IMR-90 (cell line): Measurements from ENCODE around the gene IL21R. TPM values are rescaled to one million over a fixed set of nuclear protein-coding genes. Genes with fewer than 3 reads are reported as not detected.

Experiments used
- ATAC-seq: fragments of 200-7000 bp; cut with Tn5 transposase; 2 replicates; pipeline ENCODE4 v1.9.1; 2020; ENCODE audit warnings: low read depth, mild to moderate bottlenecking, moderate library complexity
- BruUV-seq: library from RNA; stranded (reverse); fragments of 400-500 nt; replicated peaks from 2 replicates; lab custom pipeline; 2021; lab: Mats Ljungman, UMichigan
- CTCF ChIA-PET: fragments of 300-600 bp; formaldehyde crosslinking; extraction: SDS; loops from one replicate; lab custom pipeline; 2021; ENCODE audit warnings: antibody characterized with exemption; lab: Yijun Ruan, JAX
- POLR2A ChIA-PET: fragments of 300-600 bp; sonication (Branson Sonifier 250); formaldehyde crosslinking; loops from one replicate; lab custom pipeline; 2022; ENCODE audit warnings: antibody characterized with exemption; ENCODE audit not compliant: unreplicated experiment; lab: Charles Lee
- DNase-seq: peaks from one replicate; pipeline ENCODE4 v3.0.0; 2013
- H2AFZ ChIP-seq: replicated peaks from 2 replicates; pipeline ENCODE3; 2013; ENCODE audit warnings: low read length, mild to moderate bottlenecking; ENCODE audit not compliant: poor library complexity
- H2AK5ac ChIP-seq: 2 replicates; pipeline ENCODE4 v1.6.1; 2013; ENCODE audit warnings: low read depth, low read length, inconsistent platforms
- H2AK9ac ChIP-seq: replicated peaks from 2 replicates; pipeline ENCODE3; 2013; ENCODE audit warnings: mild to moderate bottlenecking, low read depth, low read length, moderate library complexity; ENCODE audit not compliant: poor library complexity
- H2BK120ac ChIP-seq: 2 replicates; pipeline ENCODE4 v1.6.1; 2013; ENCODE audit warnings: low read depth, low read length, inconsistent platforms
- H2BK15ac ChIP-seq: 3 replicates; pipeline ENCODE4 v1.6.1; 2013; ENCODE audit warnings: low read depth, low read length, inconsistent platforms
- H2BK20ac ChIP-seq: 2 replicates; pipeline ENCODE4 v1.6.1; 2013; ENCODE audit warnings: low read depth, mild to moderate bottlenecking, inconsistent platforms, low read length, moderate library complexity
- H2BK5ac ChIP-seq: 2 replicates; pipeline ENCODE4 v1.6.1; 2013; ENCODE audit warnings: mild to moderate bottlenecking, low read depth, low read length, inconsistent platforms; ENCODE audit not compliant: poor library complexity, severe bottlenecking
- H3K14ac ChIP-seq: replicated peaks from 2 replicates; pipeline ENCODE4 v1.6.1; 2013; ENCODE audit warnings: low read depth, low read length, inconsistent platforms
- H3K18ac ChIP-seq: 2 replicates; pipeline ENCODE4 v1.6.1; 2013; ENCODE audit warnings: low read depth, low read length, control low read depth
- H3K23ac ChIP-seq: 2 replicates; pipeline ENCODE4 v1.6.1; 2013; ENCODE audit warnings: low read depth, low read length, inconsistent platforms
- H3K27ac ChIP-seq: 2 replicates; pipeline ENCODE4 v1.5.1; 2013; ENCODE audit warnings: mild to moderate bottlenecking, control low read depth, low read length; ENCODE audit not compliant: insufficient read depth
- H3K27me3 ChIP-seq: 2 replicates; pipeline ENCODE4 v1.6.1; 2013; ENCODE audit warnings: low read length; ENCODE audit not compliant: control insufficient read depth, insufficient read depth
- H3K36me3 ChIP-seq: 2 replicates; pipeline ENCODE4 v1.6.1; 2013; ENCODE audit warnings: low read length, mixed read lengths; ENCODE audit not compliant: control insufficient read depth, insufficient read depth
- H3K4ac ChIP-seq: 2 replicates; pipeline ENCODE4 v1.6.1; 2013; ENCODE audit warnings: low read depth, low read length, inconsistent platforms
- H3K4me1 ChIP-seq: 2 replicates; pipeline ENCODE4 v1.6.1; 2013; ENCODE audit warnings: low read length, mixed read lengths; ENCODE audit not compliant: control insufficient read depth, insufficient read depth
- H3K4me2 ChIP-seq: 2 replicates; pipeline ENCODE4 v1.6.1; 2013; ENCODE audit warnings: low read depth, mild to moderate bottlenecking, control low read depth, low read length, moderate library complexity
- H3K4me3 ChIP-seq: 2 replicates; pipeline ENCODE4 v1.5.1; 2013; ENCODE audit warnings: low read depth, mild to moderate bottlenecking, control low read depth, low read length, moderate library complexity; ENCODE audit not compliant: insufficient read depth
- H3K56ac ChIP-seq: 2 replicates; pipeline ENCODE4 v1.6.1; 2013; ENCODE audit warnings: low read length, inconsistent platforms; ENCODE audit not compliant: insufficient read depth; ENCODE audit errors: extremely low read depth
- H3K79me1 ChIP-seq, 2 experiments: 2 replicates each; pipeline ENCODE4 v1.6.1; 2013; ENCODE audit warnings: low read length in 2 of 2, inconsistent platforms in 1 of 2, low read depth in 1 of 2
- H3K9ac ChIP-seq: 2 replicates; pipeline ENCODE4 v1.6.1; 2013; ENCODE audit warnings: low read depth, low read length, control low read depth
- H3K9me1 ChIP-seq: 2 replicates; pipeline ENCODE4 v1.6.1; 2013; ENCODE audit warnings: low read length, inconsistent platforms; ENCODE audit not compliant: insufficient read depth
- H3K9me3 ChIP-seq: 2 replicates; pipeline ENCODE4 v1.6.1; 2013; ENCODE audit warnings: low read length; ENCODE audit not compliant: control insufficient read depth, insufficient read depth
- H4K20me1 ChIP-seq: 2 replicates; pipeline ENCODE4 v1.6.1; 2013; ENCODE audit warnings: low read length, inconsistent platforms; ENCODE audit not compliant: insufficient read depth
- H4K5ac ChIP-seq: 2 replicates; pipeline ENCODE4 v1.6.1; 2013; ENCODE audit warnings: mild to moderate bottlenecking, low read depth, low read length, control low read depth
- H4K8ac ChIP-seq, 2 experiments: 2 replicates each; pipeline ENCODE4 v1.6.1; 2013; ENCODE audit warnings: low read depth in 2 of 2, low read length in 2 of 2, control low read depth in 1 of 2, inconsistent platforms in 1 of 2
- H4K91ac ChIP-seq: 2 replicates; pipeline ENCODE4 v1.6.1; 2013; ENCODE audit warnings: low read depth, low read length, inconsistent platforms; ENCODE audit not compliant: insufficient read depth
- CEBPB ChIP-seq: IDR thresholded peaks from 2 replicates; pipeline ENCODE4 v1.6.1; 2012; ENCODE audit warnings: low read depth, low read length, improper control_type of control experiment
- CHD1 ChIP-seq: IDR thresholded peaks from 2 replicates; pipeline ENCODE4 v1.6.1; 2012; ENCODE audit warnings: low read depth, low read length, improper control_type of control experiment
- ELK1 ChIP-seq: fragments of 150-350 bp; IDR thresholded peaks from 2 replicates; pipeline ENCODE4 v1.6.1; 2016; ENCODE audit warnings: low read depth, mild to moderate bottlenecking, low read length, moderate library complexity, borderline replicate concordance
- FOS ChIP-seq: fragments of 150-350 bp; IDR thresholded peaks from 2 replicates; pipeline ENCODE4 v1.6.1; 2016; ENCODE audit warnings: low read depth, low read length
- MAFK ChIP-seq: IDR thresholded peaks from 2 replicates; pipeline ENCODE4 v1.6.1; 2012; ENCODE audit warnings: low read depth, low read length, improper control_type of control experiment
- MAZ ChIP-seq: IDR thresholded peaks from 2 replicates; pipeline ENCODE4 v1.6.1; 2012; ENCODE audit warnings: low read depth, mild to moderate bottlenecking, low read length, improper control_type of control experiment, moderate library complexity, borderline replicate concordance
- MXI1 ChIP-seq: IDR thresholded peaks from 2 replicates; pipeline ENCODE4 v1.6.1; 2012; ENCODE audit warnings: low read depth, mild to moderate bottlenecking, low read length, moderate library complexity, borderline replicate concordance
- NFE2L2 ChIP-seq: fragments of 150-350 bp; IDR thresholded peaks from 2 replicates; pipeline ENCODE4 v1.6.1; 2016; ENCODE audit warnings: low read depth, mild to moderate bottlenecking, low read length
- POLR2A ChIP-seq: IDR thresholded peaks from 2 replicates; pipeline ENCODE4 v1.6.1; 2012; ENCODE audit warnings: mild to moderate bottlenecking, low read depth, low read length
- RAD21 ChIP-seq: IDR thresholded peaks from 2 replicates; pipeline ENCODE4 v1.6.1; 2012; ENCODE audit warnings: low read length, improper control_type of control experiment
- RCOR1 ChIP-seq: IDR thresholded peaks from 2 replicates; pipeline ENCODE4 v1.6.1; 2012; ENCODE audit warnings: mild to moderate bottlenecking, low read length, improper control_type of control experiment; ENCODE audit not compliant: insufficient replicate concordance
- RFX5 ChIP-seq: IDR thresholded peaks from 2 replicates; pipeline ENCODE4 v1.8.0; 2012; ENCODE audit warnings: low read depth, mild to moderate bottlenecking, low read length, moderate library complexity
- SMC3 ChIP-seq: fragments of 150-350 bp; IDR thresholded peaks from 2 replicates; pipeline ENCODE4 v1.6.1; 2016; ENCODE audit warnings: low read depth, mild to moderate bottlenecking, antibody characterized with exemption, low read length, moderate library complexity
- USF2 ChIP-seq: fragments of 150-350 bp; IDR thresholded peaks from 2 replicates; pipeline ENCODE4 v1.6.1; 2017; ENCODE audit warnings: mild to moderate bottlenecking, antibody characterized with exemption, low read length, low read depth
- WGBS, 2 experiments: methylation state at CpG; one replicate each; pipeline versions ENCODE4 v1.1.5 to v1.1.7; 2013; ENCODE audit warnings: missing lambda C conversion rate in 2 of 2; ENCODE audit not compliant: insufficient read length in 1 of 2; ENCODE audit errors: extremely low coverage in 2 of 2; 5-methylcytosine and 5-hydroxymethylcytosine counted together
- dilution Hi-C: fragments of 300-500 bp; cut with HindIII; formaldehyde crosslinking; loops from one replicate; pipeline ENCODE4 v1.14.3; 2018; ENCODE audit warnings: low sequenced_read_pairs; ENCODE audit not compliant: unreplicated experiment
- in situ Hi-C: fragments of 300-500 bp; cut with MboI; formaldehyde crosslinking; loops from 3 replicates; pipeline ENCODE4 v1.14.3; 2019; ENCODE audit warnings: low sequenced_read_pairs, inconsistent platforms, mixed read lengths
- intact Hi-C: fragments of 100-400 bp; cut with micrococcal nuclease; formaldehyde crosslinking; loops from 2 replicates; pipeline ENCODE4 v1.10.0; 2022
- polyA plus RNA-seq, 3 experiments: library from polyadenylated mRNA; depleted of rRNA; stranded (reverse); fragments of >200 nt; gene quantifications; 2 replicates each; pipeline ENCODE4 v1.2.3, GENCODE V29; 2012; ENCODE audit warnings: low replicate concordance in 1 of 3
- total RNA-seq: library from RNA; depleted of rRNA; stranded (reverse); fragments of >200 nt; gene quantifications from 2 replicates; pipeline ENCODE4 v1.2.3, GENCODE V29; 2012
- TF ChIP-seq, protein P1 (sequence below): conservative IDR thresholded peaks from 2 replicates; pipeline ENCODE4 v1.5.1; 2012; ENCODE audit warnings: mild to moderate bottlenecking, low read depth, low read length, improper control_type of control experiment

The IL21R gene
- total and polyA plus RNA-seq, 2 of the 4 experiments (the other 2 are of a cell fraction) = 0.72 to 0.97 TPM

DNA sequence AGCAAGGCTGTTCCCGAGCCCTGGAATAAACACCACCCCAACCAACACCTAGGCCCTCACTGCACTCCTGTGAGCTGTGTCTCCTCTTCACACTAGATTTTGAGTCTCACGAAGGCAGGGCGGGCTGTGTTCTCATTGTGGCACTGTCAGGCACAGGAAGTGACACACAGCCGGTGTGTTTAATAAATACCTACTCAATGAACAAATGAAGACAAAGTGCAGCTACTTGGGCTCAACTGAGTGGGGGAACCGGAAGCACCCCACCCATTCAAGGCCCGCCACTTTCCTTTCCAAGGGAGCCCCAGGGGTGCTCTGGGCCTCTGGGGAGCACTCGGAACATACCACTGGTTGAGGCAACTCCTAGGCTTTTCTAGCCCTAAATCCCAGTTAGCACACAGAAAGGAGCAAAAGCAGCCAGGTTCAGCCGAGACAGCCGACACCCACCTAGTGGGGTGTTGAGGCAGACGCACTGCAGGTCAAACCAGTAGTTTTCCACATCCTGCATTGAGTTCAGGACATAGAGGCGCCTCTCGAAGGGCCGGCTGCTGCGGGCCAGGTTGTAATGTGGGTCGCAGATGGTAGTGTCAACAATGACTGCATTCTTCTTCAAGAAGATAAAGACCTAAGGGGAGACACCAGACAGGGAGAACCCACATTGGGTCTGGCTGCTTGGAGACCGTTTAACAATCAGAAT lies 90.1 kb downstream of the IL21R start:
- no peak overlapping the region for H3K4me2 ChIP-seq
- ATAC-seq = no peak
- TF ChIP-seq USF2 = no peak
- no peak for TF ChIP-seq MAFK
- TF ChIP-seq NFE2L2 = no peak
- TF ChIP-seq MAZ = no peak
- no peak for TF ChIP-seq RFX5
- no peak for TF ChIP-seq MXI1
- no peak for TF ChIP-seq CEBPB
- no peak for TF ChIP-seq RCOR1
- TF ChIP-seq CHD1 = no peak
- TF ChIP-seq RAD21 = no peak
- TF ChIP-seq SMC3 = no peak
- TF ChIP-seq, protein P1, sequence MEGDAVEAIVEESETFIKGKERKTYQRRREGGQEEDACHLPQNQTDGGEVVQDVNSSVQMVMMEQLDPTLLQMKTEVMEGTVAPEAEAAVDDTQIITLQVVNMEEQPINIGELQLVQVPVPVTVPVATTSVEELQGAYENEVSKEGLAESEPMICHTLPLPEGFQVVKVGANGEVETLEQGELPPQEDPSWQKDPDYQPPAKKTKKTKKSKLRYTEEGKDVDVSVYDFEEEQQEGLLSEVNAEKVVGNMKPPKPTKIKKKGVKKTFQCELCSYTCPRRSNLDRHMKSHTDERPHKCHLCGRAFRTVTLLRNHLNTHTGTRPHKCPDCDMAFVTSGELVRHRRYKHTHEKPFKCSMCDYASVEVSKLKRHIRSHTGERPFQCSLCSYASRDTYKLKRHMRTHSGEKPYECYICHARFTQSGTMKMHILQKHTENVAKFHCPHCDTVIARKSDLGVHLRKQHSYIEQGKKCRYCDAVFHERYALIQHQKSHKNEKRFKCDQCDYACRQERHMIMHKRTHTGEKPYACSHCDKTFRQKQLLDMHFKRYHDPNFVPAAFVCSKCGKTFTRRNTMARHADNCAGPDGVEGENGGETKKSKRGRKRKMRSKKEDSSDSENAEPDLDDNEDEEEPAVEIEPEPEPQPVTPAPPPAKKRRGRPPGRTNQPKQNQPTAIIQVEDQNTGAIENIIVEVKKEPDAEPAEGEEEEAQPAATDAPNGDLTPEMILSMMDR = no peak
- no peak for TF ChIP-seq ELK1
- no peak for TF ChIP-seq FOS
- no peak for TF ChIP-seq POLR2A

More for the DNA sequence above, 90.1 kb downstream of the IL21R start:
- in situ Hi-C loops (no loop called here), dilution Hi-C loops (no loop called here), intact Hi-C loops (loop anchor here (5.0 kb wide), 1 partner anchor 50 kb away; no protein-coding TSS in a partner anchor)
- H2AK9ac ChIP-seq = no peak overlapping the region
- ChIA-PET CTCF (no interaction called here), POLR2A (no interaction called here)
- no peak overlapping the region for H3K18ac ChIP-seq
- H3K27ac ChIP-seq = no peak overlapping the region
- 97% methylated on average over 7 of the region's 16 CpGs; no CpG with 5 or more reads in 1 of the 2 experiments for WGBS, 2 experiments
- H3K56ac ChIP-seq = no peak overlapping the region
- H2BK120ac ChIP-seq = no peak overlapping the region
- peaks cover 13% of the 10 kb centered on the region for H3K9me1 ChIP-seq
- H3K4ac ChIP-seq = 0 out of 2 replicates have a peak overlapping the region, but pooled peaks have one; percentile 3
- H3K9ac ChIP-seq = no peak overlapping the region
- 0 out of 4 replicates have a peak overlapping the region, but pooled peaks of 1 of the 2 experiments have one; percentile 19 for H4K8ac ChIP-seq
- no peak overlapping the region for H2AK5ac ChIP-seq
- no peaks in the 10 kb centered on the region for H3K27me3 ChIP-seq
- H3K4me3 ChIP-seq = no peak overlapping the region
- peaks cover 4 to 18% of the 10 kb centered on the region in 2 experiments; a peak in 1 of 4 replicates for H3K79me1 ChIP-seq
- no peak overlapping the region; the same call in 1 of the 2 replicates for H4K91ac ChIP-seq
- H3K14ac ChIP-seq = 0 out of 2 replicates have a peak overlapping the region, but pooled peaks have one; percentile 0
- H2BK20ac ChIP-seq = no peak overlapping the region
- H3K9me3 ChIP-seq = no peaks in the 10 kb centered on the region
- BruUV-seq = no TSS peak
- no peak overlapping the region for H2BK15ac ChIP-seq
- H4K5ac ChIP-seq = no peak overlapping the region
- no peak for DNase-seq
- peaks cover 12% of the 10 kb centered on the region for H3K4me1 ChIP-seq
- peaks cover 72% of the 10 kb centered on the region for H3K36me3 ChIP-seq
- H3K23ac ChIP-seq = no peak overlapping the region
- no peak overlapping the region for H2AFZ ChIP-seq
- H4K20me1 ChIP-seq = no peaks in the 10 kb centered on the region
- no peak overlapping the region for H2BK5ac ChIP-seq
